Heart right ventricle (tissue), 16 donors: ENCODE data around the gene SNAPC3. TPM values are rescaled to one million over a fixed set of nuclear protein-coding genes. Genes with fewer than 3 reads are reported as not detected.
"Not testable (repeated sequence)": the region's sequence is repeated elsewhere in the genome, so short reads cannot be mapped to it uniquely, and the experiment has no call there.

Experiments
- ATAC-seq, 8 donors: fragments of 200-7000 bp; cut with Tn5 transposase; one replicate each; pipeline ENCODE4 v1.9.1; 2020; ENCODE audit warnings: mild to moderate bottlenecking in 8 of 8, moderate library complexity in 8 of 8, moderate number of reproducible peaks in 1 of 8
- DNase-seq, 2 donors: peaks; one replicate each; pipeline ENCODE4 v3.0.0-alpha.2; 2020
- H3K27ac ChIP-seq, 10 donors: fragments of 200-600 bp; sonication (generic) in 2 of 10; one replicate each; pipeline versions ENCODE4 v1.5.0 to v1.8.0; 2020 to 2022; ENCODE audit warnings: mild to moderate bottlenecking in 3 of 10
- H3K27me3 ChIP-seq, 7 donors: fragments of 200-600 bp; one replicate each; pipeline ENCODE4 v1.8.0; 2021 to 2022; ENCODE audit warnings: mild to moderate bottlenecking in 2 of 7
- H3K36me3 ChIP-seq, 9 donors: fragments of 200-600 bp; sonication (generic) in 1 of 9; one replicate each; pipeline versions ENCODE4 v1.5.0 to v1.8.0; 2020 to 2022; ENCODE audit warnings: mild to moderate bottlenecking in 2 of 9
- H3K4me1 ChIP-seq, 9 donors: fragments of 200-600 bp; sonication (generic) in 1 of 9; one replicate each; pipeline versions ENCODE4 v1.5.0 to v1.8.0; 2020 to 2022; ENCODE audit warnings: mild to moderate bottlenecking in 4 of 9
- H3K4me3 ChIP-seq, 10 donors: fragments of 200-600 bp; sonication (generic) in 2 of 10; one replicate each; pipeline versions ENCODE4 v1.5.0 to v1.8.0; 2020 to 2022; ENCODE audit warnings: mild to moderate bottlenecking in 7 of 10, moderate library complexity in 2 of 10
- H3K9me3 ChIP-seq, 11 donors: fragments of 200-600 bp in 10 of 11; sonication (generic) in 2 of 11; one replicate each; pipeline versions ENCODE4 v1.5.0 to v1.8.0; 2013 to 2022; ENCODE audit warnings: mild to moderate bottlenecking in 2 of 11, control low read depth in 1 of 11, moderate library complexity in 1 of 11
- WGBS, 2 donors: extraction: QIAGEN DNeasy Blood & Tissue Kit; methylation state at CpG; one replicate each; pipeline ENCODE4 v1.1.7; 2013; ENCODE audit warnings: inconsistent platforms in 1 of 2; 5-methylcytosine and 5-hydroxymethylcytosine counted together
- intact Hi-C, 10 donors: fragments of 100-400 bp; cut with DNase I; formaldehyde crosslinking; loops; one replicate each; pipeline versions ENCODE4 v1.11.1 to v1.14.2; 2022
- polyA plus RNA-seq, 2 donors: library from polyadenylated mRNA; stranded (reverse); fragments of 200-250 nt; gene quantifications; one replicate each; pipeline ENCODE4 v1.2.3, GENCODE V29; 2013
- total RNA-seq, 10 donors: library from RNA; stranded (reverse); fragmentation: NEBNext Ultra II Directional in 3 of 10; extraction: Animal tissue kit (Norgen Biotek cat#: 25700) in 3 of 10; gene quantifications; one replicate each; pipeline versions ENCODE4 v1.2.1 to v1.2.4, GENCODE V29; 2021 to 2023
- TF ChIP-seq, protein P1 (sequence below), 9 donors: fragments of 200-600 bp; sonication (generic) in 2 of 9; IDR thresholded peaks; one replicate each; pipeline versions ENCODE4 v1.5.0 to v1.8.0; 2021 to 2022; ENCODE audit warnings: antibody characterized with exemption in 9 of 9, mild to moderate bottlenecking in 5 of 9, moderate library complexity in 1 of 9
- donor health status: Arrhythmogenic right ventricular cardiomyopathy.
- donor health status: ischemic (EF 13 %, LVEDD 7.1; RV severe dilation, severe dysfunction).
- donor health status: healthy with polysubstance abuse.
- donor health status: DM: no; HTN: yes; CAD: no.
- donor health status: DM: no; HTN: no; CAD: no.
- donor health status: ischemic (EF 25% LVEDD 6.9; RV normal size, moderate dysfunction).
- donor health status: ischemic (EF 25% LVEDD 5.7; RV mildly dilated, moderate dysfunction).
- donor health status: healthy.
- donor health status: DM: yes; HTN: yes; CAD: no.
- donor health status: Ischemic cardiomyopathy.
- donor health status: ischemic (EF 35%, LVEDD 5.7; RV mildly dilated, moderate dysfunction).
- donor health status: nonischemic (EF 11% LVEDD 7.7; RV severe dilation, severe dysfunction).
- donor health status: DM: yes; HTN: yes; CAD: no.
- donor health status: PGD.
- donor health status: ischemic (EF 29% LVEDD 5.4; RV normal size, mild dysfunction).
- donor health status: nonischemic (EF 23%, LVEDD 6.1; RV moderate dilation, normal function).

SNAPC3 gene
- total and polyA plus RNA-seq, 12 donors: 10.2 to 41.8 (median 36.5) TPM

DNA sequence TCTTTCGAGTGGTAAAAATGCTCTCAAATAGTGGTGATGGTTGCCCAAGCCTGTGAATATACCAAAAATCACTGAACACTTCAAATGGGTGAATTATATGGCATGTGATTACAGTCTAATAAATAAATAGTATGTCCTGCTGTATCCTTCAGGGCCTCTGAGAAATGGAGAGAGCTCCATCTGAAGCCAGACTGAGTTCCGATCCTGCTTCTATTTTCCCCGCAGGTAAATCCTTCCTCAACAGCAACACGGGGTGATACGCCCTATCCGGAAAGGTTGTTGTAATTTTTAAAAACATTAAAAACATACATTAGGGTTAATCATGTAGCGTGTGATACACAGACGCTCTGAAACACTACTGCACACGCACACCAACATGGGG is 695 bp upstream of the SNAPC3 start:
- peak in 1 of 8 donors; percentile 1 for ATAC-seq
- no peaks in the 10 kb centered on the region for H3K27me3 ChIP-seq
- no peak for DNase-seq
- TF ChIP-seq, protein P1, sequence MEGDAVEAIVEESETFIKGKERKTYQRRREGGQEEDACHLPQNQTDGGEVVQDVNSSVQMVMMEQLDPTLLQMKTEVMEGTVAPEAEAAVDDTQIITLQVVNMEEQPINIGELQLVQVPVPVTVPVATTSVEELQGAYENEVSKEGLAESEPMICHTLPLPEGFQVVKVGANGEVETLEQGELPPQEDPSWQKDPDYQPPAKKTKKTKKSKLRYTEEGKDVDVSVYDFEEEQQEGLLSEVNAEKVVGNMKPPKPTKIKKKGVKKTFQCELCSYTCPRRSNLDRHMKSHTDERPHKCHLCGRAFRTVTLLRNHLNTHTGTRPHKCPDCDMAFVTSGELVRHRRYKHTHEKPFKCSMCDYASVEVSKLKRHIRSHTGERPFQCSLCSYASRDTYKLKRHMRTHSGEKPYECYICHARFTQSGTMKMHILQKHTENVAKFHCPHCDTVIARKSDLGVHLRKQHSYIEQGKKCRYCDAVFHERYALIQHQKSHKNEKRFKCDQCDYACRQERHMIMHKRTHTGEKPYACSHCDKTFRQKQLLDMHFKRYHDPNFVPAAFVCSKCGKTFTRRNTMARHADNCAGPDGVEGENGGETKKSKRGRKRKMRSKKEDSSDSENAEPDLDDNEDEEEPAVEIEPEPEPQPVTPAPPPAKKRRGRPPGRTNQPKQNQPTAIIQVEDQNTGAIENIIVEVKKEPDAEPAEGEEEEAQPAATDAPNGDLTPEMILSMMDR (IDR thresholded peaks at IDR 0.05): no peak
- intact Hi-C loops: loop anchor here in 7 of 10 donors (1.0 to 10.0 kb wide), 10 partner anchors 85 to 210 kb away; partner anchors contain the start of genes TTC39B (in 4 of the 7), CCDC171 (in 1 of the 7) and PSIP1 (in 1 of the 7)
- H3K36me3 ChIP-seq: peaks cover 0 to 29% (median 10%) of the 10 kb centered on the region in 9 donors
- H3K9me3 ChIP-seq: no peaks in the 10 kb centered on the region
- WGBS, 2 donors: 45 to 47% methylated on average over 9 of the region's 9 CpGs
- H3K4me1 ChIP-seq: peaks cover 3 to 44% (median 36%) of the 10 kb centered on the region in 9 donors
- H3K4me3 ChIP-seq: peak overlapping the region; percentile 68 to 99 (median 90)
- peak overlapping the region; percentile 84 to 98 (median 93) for H3K27ac ChIP-seq

DNA sequence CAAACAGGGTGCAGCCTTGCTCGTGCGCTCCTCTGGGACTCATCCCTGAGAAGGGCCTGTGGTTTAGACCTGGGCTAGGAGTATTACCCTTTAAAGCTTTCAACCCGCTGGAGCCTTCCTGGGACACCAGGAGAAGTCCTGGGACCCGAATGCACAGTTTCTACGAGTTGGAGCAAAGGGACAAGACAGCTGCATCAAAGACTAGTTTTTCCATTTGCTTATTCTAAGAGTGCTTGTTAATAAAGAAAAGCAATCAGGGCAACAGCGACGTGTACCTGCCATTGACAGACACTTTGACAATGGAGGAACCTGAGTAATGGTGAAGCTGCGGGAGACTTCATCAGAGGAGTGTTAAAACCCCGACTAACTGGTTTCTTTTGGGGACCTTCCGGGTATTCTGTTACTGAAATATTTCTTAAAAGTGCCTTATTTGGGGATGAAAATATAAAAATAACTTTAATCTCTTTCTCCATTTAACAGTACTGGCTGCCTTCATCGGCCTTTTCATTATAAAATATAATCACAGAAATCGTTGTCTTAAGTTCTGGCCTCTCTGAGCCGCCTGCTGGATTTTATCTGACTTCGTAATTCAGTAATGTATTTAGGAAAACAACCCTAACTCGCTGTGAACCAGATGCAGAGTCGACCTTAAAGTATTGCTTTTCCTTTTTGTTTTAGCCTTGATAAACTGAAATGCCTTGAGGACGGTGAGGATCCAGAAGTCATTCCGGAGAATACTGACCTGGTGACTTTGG is 732 bp downstream of the SNAPC3 start:
- H3K27ac ChIP-seq: peak overlapping the region in 9 of 10 donors; percentile 86 to 98 (median 94)
- peaks cover 3 to 54% (median 44%) of the 10 kb centered on the region in 9 donors for H3K4me1 ChIP-seq
- 3% methylated on average over 18 of the region's 18 CpGs for WGBS, 2 donors
- H3K9me3 ChIP-seq: no peaks in the 10 kb centered on the region
- peaks cover 0 to 37% (median 18%) of the 10 kb centered on the region in 9 donors for H3K36me3 ChIP-seq
- ATAC-seq (no peak), DNase-seq (no peak)
- intact Hi-C loops: loop anchor here in 7 of 10 donors (5.0 to 10.0 kb wide), 8 partner anchors 84 to 211 kb away; partner anchors contain the start of genes TTC39B (in 3 of the 7), CCDC171 (in 1 of the 7) and PSIP1 (in 1 of the 7)
- peak overlapping the region; percentile 68 to 99 (median 90) for H3K4me3 ChIP-seq
- H3K27me3 ChIP-seq: no peaks in the 10 kb centered on the region
- TF ChIP-seq, protein P1 (IDR thresholded peaks at IDR 0.05): peak in 2 of 9 donors; percentile 9 to 11

DNA sequence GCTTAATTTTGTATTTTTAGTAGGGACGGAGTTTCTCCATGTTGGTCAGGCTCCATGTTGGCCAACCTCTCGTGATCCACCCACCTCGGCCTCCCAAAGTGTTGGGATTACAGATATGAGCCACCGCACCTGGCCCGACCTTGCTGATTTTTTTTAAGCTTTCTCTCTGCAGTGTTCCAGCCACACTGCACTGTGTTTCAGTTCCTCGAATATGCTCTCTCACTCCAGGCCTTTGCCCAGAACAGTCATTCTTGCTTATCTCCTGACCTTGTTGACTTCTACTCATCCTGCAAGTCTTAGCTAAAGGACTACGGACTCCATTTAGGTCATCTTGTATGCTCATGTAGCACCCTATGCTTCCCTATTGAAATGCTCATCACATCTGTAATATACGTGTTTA is 3.3 kb downstream of the SNAPC3 start:
- H3K4me1 ChIP-seq: peaks cover 3 to 68% (median 52%) of the 10 kb centered on the region in 9 donors
- no peaks in the 10 kb centered on the region for H3K9me3 ChIP-seq
- peaks cover 0 to 53% (median 18%) of the 10 kb centered on the region in 9 donors for H3K36me3 ChIP-seq
- DNase-seq (no peak), ATAC-seq (peak in 1 of 8 donors; percentile 7)
- TF ChIP-seq, protein P1 (IDR thresholded peaks at IDR 0.05): no peak
- no peaks in the 10 kb centered on the region for H3K27me3 ChIP-seq
- H3K27ac ChIP-seq: peak overlapping the region in 3 of 10 donors; percentile 3 to 41 (median 22)
- WGBS, 2 donors: 57 to 68% methylated on average over 8 of the region's 8 CpGs
- intact Hi-C loops: loop anchor here in 4 of 10 donors (10.0 kb wide), 5 partner anchors 89 to 211 kb away; partner anchors contain the start of genes CCDC171 (in 1 of the 4), PSIP1 (in 1 of the 4) and TTC39B (in 1 of the 4)
- no peak overlapping the region for H3K4me3 ChIP-seq

DNA sequence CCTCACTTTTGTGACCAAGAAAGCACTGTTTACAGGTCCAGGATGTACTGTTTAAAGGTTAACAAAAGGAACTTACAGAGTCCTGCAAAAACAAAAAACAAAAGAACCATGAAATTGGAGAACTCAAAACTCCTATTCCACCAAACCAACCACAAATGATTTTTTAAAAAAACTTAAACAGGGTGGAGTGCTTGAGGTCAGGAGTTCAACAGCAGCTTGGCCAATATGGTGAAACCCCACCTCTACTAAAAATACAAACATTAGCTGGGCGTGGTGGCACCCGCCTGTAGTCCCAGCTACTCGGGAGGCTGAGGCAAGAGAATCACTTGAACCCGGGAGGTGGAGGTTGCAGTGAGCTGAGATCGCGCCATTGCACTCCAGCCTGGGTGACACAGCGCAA is 5.0 kb downstream of the SNAPC3 start:
- H3K36me3 ChIP-seq: peaks cover 0 to 55% (median 18%) of the 10 kb centered on the region in 9 donors
- H3K9me3 ChIP-seq, DNase-seq, H3K27me3 ChIP-seq, H3K4me3 ChIP-seq, ATAC-seq, H3K27ac ChIP-seq: not testable (repeated sequence)
- 93 to 96% methylated on average over 7 of the region's 7 CpGs for WGBS, 2 donors
- peaks cover 3 to 73% (median 56%) of the 10 kb centered on the region in 9 donors for H3K4me1 ChIP-seq
- intact Hi-C loops: loop anchor here in 4 of 10 donors (10.0 kb wide), 5 partner anchors 87 to 213 kb away; partner anchors contain the start of genes CCDC171 (in 1 of the 4), PSIP1 (in 1 of the 4) and TTC39B (in 1 of the 4)
